D341Med (cell line): ENCODE results near the gene ATXN7L3B.

ENCODE experiments used
- DNase-seq: peaks from one replicate; pipeline ENCODE4 v3.0.0; 2012; ENCODE audit warnings: low spot score

Gene ATXN7L3B

GRCh38 chr12:74551291-74551690 is 13.7 kb downstream of the ATXN7L3B start:
- no peak for DNase-seq

GRCh38 chr12:74552201-74552600 is 14.6 kb downstream of the ATXN7L3B start:
- DNase-seq: no peak

GRCh38 chr12:74559728-74560127 is 22.1 kb downstream of the ATXN7L3B start:
- DNase-seq: no peak

GRCh38 chr12:74563927-74564326 is 26.3 kb downstream of the ATXN7L3B start:
- DNase-seq: no peak

- DNase-seq: no peak
These were observed 40.9 kb downstream of the ATXN7L3B start for GRCh38 chr12:74578486-74578885.

GRCh38 chr12:74579446-74579845 is 41.8 kb downstream of the ATXN7L3B start:
- no peak for DNase-seq

- DNase-seq: no peak
These were observed 42.3 kb downstream of the ATXN7L3B start for GRCh38 chr12:74579981-74580380.

- no peak for DNase-seq
These were observed 43.8 kb downstream of the ATXN7L3B start for GRCh38 chr12:74581439-74581838.

GRCh38 chr12:74584483-74585062 is 46.9 kb downstream of the ATXN7L3B start:
- no peak for DNase-seq

GRCh38 chr12:74586251-74586650 is 48.6 kb downstream of the ATXN7L3B start:
- no peak for DNase-seq
